COLO668 (cell line): ENCODE data around the gene SETD7.
"Not testable (repeated sequence)": the region's sequence is repeated elsewhere in the genome, so short reads cannot be mapped to it uniquely, and the experiment has no call there.

ENCODE experiments used
- DNase-seq: peaks from one replicate; lab custom pipeline; 2025; ENCODE audit not compliant: unreplicated experiment; lab: John Stamatoyannopoulos, UW

Gene SETD7

DNA sequence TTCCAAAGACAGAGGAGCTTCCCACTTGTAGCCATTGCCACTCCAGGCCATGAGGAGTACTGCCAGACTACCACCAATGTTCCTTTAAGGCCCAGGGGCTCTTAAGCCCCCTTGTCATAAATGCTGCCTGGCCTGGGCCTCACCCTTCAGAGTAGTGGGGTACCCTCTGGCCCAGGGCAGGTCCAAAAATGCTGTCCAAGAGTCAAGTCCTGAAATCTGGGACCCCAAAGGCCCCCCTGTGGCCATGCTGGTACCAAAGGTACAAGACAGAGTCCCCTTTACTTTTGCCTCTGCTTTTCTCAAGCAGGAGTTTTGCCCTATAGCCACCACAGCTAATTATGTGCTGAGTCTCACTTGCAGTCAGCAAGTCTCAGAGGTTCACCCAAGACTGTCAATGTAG, 85.7 kb downstream of the SETD7 start:
- DNase-seq: no peak

DNA sequence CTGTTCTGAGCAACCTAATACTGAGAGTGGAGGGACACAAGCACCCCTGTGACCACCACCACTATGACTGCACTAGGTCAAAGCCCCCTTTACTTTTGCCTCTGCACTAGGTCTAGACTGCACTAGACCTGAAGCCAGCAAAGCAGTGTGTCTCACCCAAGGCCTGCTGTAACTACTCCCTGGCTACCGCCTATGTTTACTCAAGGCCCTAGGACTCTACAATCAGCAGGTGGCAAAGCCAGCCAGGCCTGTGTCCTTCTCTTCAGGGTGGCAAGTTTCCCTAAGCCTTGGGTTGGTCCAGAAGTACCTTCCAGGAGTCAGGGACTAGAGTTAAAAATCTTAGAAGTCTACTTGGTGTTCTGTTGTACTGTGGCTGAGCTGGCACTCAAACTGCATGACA, 86.2 kb downstream of the SETD7 start:
- no peak for DNase-seq

DNA sequence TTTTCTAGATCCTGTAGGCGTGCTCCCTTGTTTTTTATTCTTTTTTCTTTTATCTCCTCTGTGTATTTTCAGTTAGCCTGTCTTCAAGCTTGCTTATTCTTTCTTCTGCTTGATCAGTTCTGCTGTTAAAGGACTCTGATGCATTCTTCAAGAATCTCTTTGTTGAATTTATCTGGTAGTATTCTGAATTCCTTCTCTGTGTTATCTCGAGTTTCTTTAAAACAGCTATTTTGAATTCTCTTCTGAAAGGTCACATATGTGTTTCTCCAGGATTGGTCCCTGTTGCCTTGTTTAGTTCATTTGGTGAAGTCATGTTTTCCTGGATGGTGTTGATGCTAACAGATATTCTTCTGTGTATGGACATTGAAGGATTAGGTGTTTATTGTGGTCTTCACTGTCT, 86.8 kb downstream of the SETD7 start:
- no peak for DNase-seq

DNA sequence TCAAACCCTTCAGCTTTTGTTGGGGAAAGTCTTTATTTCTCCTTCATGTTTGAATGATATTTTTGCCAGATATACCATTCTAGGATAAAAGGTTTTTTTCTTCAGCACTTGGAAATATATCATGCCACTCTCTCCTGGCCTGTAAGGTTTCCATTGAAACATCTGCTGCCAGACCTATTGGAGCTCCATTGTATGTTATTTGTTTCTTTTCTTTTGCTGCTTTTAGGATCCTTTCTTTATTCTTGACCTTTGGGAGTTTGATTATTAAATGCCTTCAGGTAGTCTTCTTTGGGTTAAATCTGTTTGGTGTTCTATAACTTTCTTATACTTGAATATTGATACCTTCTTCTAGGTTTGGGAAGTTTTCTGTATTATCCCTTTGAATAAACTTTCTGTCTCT, 87.3 kb downstream of the SETD7 start:
- not testable (repeated sequence) for DNase-seq

DNA sequence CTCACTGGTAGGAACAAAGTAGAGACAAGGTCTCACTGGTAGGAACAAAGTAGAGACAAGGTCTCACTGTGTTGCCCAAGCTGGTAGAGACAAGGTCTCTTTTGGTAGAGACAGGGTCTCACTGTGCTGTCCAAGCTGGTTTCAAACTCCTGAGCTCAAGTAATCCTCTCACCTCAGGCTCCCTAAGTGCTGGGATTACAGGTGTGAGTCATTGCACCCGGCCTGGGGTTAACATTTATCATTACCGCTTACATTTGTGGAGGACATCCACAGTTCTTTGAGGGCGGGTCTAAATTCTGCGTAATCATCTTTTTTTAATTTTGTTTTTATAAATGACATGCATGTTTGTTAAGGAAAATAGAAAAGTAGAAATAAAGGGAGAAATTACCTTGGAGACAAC, 90.1 kb downstream of the SETD7 start:
- DNase-seq: no peak

DNA sequence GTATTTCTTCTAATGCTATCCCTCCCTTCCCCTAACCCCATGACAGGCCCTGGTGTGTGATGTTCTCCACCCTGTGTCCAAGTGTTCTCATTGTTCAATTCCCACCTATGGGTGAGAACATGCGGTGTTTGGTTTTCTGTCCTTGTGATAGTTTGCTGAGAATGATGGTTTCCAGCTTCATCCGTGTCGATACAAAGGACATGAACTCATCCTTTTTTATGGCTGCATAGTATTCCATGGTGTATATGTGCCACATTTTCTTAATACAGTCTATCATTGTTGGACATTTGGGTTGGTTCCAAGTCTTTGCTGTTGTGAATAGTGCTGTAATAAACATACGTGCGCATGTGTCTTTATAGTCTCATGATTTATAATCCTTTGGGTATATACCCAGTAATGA, 91.5 kb downstream of the SETD7 start:
- DNase-seq: not testable (repeated sequence)

DNA sequence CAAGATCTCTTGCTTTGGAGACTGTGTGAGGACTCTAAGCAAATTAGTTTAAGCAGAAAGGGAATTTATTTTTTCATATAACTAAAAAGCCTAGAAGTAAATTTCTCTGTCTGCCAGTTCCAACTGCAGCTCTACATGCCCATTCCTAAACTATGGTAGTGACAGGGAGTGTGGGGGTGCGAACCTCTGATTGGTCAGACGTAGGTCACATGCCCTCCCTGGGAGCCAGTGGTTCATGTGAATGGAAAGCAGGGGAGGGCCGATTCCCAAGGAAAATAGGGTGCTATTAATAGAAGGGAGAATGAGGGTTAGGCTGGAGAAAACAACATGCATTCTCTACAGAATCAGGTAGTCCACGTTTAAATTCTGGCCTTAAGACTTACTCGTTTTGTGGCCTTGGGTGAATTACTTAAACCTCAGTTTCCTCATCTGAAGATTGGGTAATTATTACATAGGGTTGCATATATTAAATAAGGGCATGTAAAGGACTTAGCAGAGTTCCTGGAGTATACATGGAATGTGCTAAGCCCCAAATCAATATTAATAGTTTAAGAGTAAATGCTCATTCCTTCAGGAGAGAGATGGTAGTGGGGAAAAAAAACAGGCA, 94.9 kb downstream of the SETD7 start:
- no peak for DNase-seq

DNA sequence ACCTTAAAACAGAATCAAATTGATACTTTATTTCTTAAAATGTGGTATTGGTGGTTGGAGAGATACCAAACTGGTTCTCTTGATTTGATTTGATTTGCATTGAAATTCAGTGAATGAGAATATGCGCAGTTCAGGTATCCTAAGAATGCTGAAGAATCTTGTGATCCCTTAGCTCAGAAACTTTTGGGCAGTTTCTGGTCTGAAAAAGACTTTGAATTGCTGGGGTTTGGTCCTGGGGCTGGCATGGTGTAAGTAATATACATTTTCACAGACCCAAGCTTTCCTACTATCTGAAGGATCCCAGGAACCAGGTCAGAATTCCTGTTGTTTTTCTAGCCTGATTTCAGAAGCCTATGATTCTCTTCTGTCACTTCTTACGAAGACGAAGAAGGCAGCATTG, 95.5 kb downstream of the SETD7 start:
- no peak for DNase-seq

DNA sequence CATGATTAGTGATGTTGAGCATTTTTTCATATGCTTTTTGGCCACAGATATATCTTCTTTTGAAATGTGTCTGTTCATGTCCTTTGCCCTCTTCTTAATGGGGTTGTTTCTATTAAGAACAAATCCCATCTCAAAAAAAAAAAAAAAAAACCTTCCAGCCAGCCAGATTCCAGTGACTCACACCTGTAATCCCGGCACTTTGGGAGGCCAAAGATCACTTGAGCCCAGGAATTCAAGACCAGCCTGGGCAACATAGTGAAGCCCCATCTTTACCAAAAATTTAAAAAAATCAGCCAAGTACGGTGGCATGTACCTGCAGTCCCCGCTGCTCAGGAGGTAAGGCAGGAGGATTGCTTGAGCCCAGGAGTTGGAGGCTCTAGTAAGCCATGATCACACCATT, 97.0 kb downstream of the SETD7 start:
- DNase-seq: no peak

DNA sequence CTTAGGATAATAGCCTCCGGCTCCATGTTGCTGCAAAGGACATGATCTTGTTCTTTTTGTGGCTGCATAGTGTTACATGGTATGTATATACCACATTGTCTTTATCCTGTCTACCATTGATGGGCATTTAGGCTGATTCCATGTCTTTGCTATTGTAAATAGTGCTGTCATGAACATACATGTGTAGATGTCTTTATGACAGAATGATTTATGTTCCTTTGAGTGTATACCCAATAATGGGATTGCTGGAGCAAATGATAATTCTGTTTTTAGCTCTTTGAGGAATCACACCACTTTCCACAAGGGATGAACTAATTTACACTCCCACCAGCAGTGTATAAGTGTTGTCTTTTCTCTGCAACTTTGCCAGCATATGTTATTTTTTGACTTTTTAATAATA, 97.5 kb downstream of the SETD7 start:
- no peak for DNase-seq

DNA sequence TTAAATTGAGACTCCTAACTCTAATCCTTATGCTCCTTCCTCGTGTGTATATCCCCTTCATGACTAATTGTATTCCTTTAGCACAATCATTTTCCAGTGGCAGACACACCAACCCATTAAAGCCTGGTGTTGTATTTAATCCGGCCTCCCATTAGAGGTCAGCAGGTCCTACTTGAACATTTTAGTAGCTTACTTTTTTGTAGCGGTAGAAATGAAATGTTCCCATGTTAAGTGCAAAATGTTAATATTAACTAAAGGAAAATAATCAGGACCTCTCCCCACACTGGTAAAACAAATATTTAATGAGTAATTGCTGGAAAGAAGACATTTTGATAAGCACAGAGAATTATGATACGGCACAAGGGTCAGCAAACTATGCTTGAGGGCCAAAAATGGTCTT, 98.7 kb downstream of the SETD7 start:
- DNase-seq: no peak

DNA sequence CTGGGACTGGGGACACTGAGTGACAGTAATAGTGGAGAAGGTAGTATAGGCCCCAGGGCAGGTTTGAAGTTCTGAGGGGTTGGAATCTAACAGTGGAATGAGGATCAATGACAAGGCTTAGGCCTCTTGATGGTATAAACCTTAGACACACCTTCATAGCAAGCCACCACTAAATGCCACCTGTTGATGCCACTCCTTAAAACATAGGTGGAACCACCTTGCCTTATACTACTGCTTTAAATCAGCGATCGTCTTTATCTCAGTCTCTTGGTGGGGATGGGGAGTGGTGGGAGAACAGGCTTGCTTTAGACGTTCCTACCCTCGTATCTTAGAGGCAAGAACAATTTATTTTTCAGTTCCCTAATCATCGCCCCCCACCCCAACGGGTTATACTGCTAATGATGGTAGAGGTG, 100.9 kb downstream of the SETD7 start:
- DNase-seq: no peak

DNA sequence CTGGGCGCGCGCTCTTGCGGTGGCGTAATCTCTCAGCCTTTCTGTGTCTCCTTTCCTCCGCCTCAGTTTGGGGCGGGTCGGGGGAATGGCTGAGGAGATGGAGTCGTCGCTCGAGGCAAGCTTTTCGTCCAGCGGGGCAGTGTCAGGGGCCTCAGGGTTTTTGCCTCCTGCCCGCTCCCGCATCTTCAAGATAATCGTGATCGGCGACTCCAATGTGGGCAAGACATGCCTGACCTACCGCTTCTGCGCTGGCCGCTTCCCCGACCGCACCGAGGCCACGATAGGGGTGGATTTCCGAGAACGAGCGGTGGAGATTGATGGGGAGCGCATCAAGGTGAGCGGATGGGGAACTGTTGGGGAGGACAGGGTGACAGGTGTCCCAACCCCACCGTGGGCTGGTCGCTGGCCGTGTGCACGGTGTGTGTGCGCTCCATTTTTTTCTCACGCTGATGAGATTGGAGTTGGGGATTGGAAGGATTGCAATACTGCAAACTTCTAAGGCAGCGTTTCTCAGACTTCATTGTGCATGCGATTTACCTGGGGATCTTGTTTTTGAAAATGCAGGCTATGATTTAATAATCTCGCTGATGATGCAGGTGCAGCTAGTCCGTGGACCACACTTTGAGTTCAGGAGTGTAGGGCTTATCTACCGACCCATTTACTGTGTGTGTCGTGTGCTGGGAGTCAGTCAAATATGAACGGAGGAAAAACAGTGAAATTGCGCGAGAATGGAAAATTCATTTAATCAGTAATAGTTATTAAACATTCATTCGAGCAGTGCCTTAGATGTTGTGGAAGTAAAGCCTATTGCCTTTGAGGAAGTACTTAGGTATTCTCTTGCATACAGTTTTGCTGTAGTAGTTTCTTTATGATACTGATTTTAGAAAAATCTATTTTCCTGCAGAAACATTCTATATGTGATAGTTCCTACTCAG, 101.6 kb downstream of the SETD7 start, which contains the start of gene RAB33B:
RAB33B (plus strand) TSS at position 11 of the 935 bp plus-strand sequence; CDS start at position 86, 75 bp downstream.
- peak; percentile 69 for DNase-seq

DNA sequence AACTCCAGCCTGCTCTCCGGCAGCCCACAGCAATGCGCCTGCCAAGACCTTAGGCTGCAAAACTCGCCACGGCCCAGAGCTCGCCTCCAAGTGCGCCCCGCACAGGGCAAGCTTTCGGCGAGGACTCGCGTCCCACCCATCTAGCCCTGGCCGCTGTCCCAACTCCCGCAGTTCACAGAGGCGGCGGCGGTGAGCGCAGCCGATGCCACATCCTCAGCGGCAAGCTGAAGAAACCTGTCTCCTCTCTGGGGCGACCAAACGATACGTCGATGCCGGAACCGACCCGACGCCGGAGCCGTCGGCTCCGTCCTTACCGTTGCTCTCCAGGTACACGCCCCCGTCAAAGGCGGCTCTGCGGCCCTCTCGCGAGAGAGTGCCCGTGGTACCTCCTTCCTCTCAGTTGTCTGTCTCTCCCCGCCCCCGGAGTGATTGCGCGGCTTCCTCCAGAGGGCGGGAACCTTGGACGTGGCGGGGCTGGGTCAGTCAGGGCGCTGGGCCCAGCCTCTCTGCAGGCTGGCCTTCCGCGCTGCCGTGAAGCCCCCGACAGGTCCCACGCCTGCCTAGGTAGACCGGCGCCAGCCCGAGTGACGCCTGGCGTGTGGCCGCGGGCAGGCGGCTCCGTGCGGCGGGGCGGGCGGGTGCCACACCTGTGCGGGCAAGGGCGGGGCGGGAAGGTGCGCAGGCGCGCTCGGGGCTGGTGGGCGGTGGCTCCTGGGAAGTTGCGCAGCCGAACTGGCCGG, 102.5 kb downstream of the SETD7 start:
- peak; percentile 96 for DNase-seq

DNA sequence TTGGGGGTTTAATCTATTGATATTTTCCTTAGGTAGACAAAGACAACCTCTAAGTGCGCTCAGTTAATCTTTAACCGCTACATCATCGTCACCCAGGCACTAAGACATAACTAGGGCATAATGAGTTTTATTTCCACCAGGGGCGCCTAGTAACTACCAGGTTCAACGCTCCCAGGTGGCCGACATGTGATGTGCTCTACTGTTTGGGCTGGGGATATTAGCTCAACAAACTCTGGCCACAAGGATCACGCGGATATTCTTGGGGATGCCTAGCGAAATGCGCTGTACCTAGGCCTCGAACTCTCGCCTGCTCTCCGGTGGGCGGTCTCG, 103.0 kb downstream of the SETD7 start:
- peak; percentile 73 for DNase-seq

DNA sequence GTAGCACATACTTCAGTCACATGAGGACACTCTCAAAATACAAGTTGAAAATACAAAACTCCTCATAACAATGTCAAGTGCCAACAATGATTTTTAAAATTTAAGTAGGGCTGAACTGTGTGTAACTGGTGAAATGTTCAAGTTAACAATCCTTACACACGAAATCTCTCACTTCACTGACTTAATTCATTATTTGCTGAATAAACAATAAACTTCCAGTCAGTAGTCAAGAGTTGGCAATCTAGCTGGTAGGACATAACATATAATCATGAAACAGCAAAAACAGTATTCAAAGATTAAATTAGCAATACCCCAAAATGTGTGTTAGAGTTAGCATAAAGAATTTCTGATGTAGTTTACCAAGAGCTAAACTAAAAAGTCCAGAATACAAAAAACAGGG, 104.0 kb downstream of the SETD7 start:
- no peak for DNase-seq

DNA sequence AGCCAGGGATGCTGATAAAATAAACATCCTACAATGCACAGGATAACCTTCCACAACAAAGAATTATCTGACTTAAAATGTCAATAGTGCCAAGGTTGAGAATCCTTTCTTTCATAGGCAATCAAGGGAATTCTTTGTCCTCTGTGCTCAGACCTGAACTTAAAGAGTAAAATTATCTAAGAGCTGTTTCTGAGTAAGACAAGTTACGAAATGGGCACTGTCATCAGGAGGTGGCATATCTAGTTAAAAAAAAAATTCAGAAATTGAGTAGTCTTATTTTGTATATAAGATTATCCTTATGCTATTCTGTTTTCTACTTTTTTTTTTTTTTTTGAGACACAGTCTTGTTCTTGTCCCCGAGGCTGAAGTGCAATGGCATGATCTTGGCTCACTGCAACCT, 105.4 kb downstream of the SETD7 start:
- no peak for DNase-seq

DNA sequence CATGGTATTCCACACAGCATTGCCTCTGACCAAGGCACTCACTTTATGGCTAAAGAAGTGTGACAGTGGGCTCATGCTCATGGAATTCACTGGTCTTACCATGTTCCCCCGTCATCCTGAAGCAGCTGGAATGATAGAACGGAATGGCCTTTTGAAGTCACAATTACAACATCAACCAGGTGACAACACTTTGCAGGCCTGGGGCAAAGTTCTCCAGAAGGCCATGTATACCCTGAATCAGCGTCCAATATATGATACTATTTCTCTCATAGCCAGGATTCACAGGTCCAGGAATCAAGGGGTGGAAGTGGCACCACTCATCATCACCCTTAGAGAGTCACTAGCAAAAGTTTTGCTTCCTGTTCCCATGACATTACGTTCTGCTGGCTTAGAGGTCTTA, 108.9 kb downstream of the SETD7 start:
- not testable (repeated sequence) for DNase-seq
